ENCODE measurements around the gene DDA1.

Gene DDA1

GRCh38 chr19:17305517-17306284 lies 3.7 kb upstream of the DDA1 start, which contains the start of gene MRPL34:
MRPL34 (plus strand) TSS chr19:17305872; CDS start chr19:17305893, 21 bp downstream.
- H3K27ac ChIP-seq: peak within 1 kb of the TSS; percentile 40
- peak; percentile 95 for DNase-seq
- peak within 1 kb of the TSS; percentile 84 for H3K4me3 ChIP-seq (ENCODE audit: low read depth, low read length)
- H3K27me3 ChIP-seq (replicated peaks): no peaks in the 10 kb centered on the region
- TF ChIP-seq CTCF (IDR thresholded peaks at IDR 0.05; ENCODE audit: low read depth, low read length, missing control alignments): peak; percentile 84
- no peaks in the 10 kb centered on the region for H3K36me3 ChIP-seq (replicated peaks)
- in situ Hi-C loops (cut with HindIII; ENCODE audit: low pct_ligation_motif_present, low sequenced_read_pairs): no loop called here

GRCh38 chr19:17306285-17306714 lies 3.1 kb upstream of the DDA1 start:
- peak overlapping the region; percentile 84 for H3K4me3 ChIP-seq (ENCODE audit: low read depth, low read length)
- H3K27me3 ChIP-seq (replicated peaks): no peaks in the 10 kb centered on the region
- no peaks in the 10 kb centered on the region for H3K36me3 ChIP-seq (replicated peaks)
- DNase-seq: no peak
- in situ Hi-C loops (cut with HindIII; ENCODE audit: low pct_ligation_motif_present, low sequenced_read_pairs): no loop called here
- no peak for TF ChIP-seq CTCF (IDR thresholded peaks at IDR 0.05; ENCODE audit: low read depth, low read length, missing control alignments)
- peak overlapping the region; percentile 40 for H3K27ac ChIP-seq

- H3K27me3 ChIP-seq (replicated peaks): no peaks in the 10 kb centered on the region
- H3K27ac ChIP-seq: no peak overlapping the region
- no peak overlapping the region for H3K4me3 ChIP-seq (ENCODE audit: low read depth, low read length)
- no peak for TF ChIP-seq CTCF (IDR thresholded peaks at IDR 0.05; ENCODE audit: low read depth, low read length, missing control alignments)
- DNase-seq: no peak
- in situ Hi-C loops (cut with HindIII; ENCODE audit: low pct_ligation_motif_present, low sequenced_read_pairs): no loop called here
- peaks cover 5% of the 10 kb centered on the region for H3K36me3 ChIP-seq (replicated peaks)
Measured at GRCh38 chr19:17307876-17308377, 1.4 kb upstream of the DDA1 start.

- in situ Hi-C loops (cut with HindIII; ENCODE audit: low pct_ligation_motif_present, low sequenced_read_pairs): no loop called here
- Histone ChIP-seq H3K27me3 (replicated peaks) (no peaks in the 10 kb centered on the region), H3K27ac (peak overlapping the region; percentile 69), H3K36me3 (replicated peaks) (peaks cover 19% of the 10 kb centered on the region), H3K4me3 (ENCODE audit: low read depth, low read length) (peak overlapping the region; percentile 97)
- TF ChIP-seq CTCF (IDR thresholded peaks at IDR 0.05; ENCODE audit: low read depth, low read length, missing control alignments): no peak
- DNase-seq: no peak
Measured at GRCh38 chr19:17309965-17310461, 650 bp downstream of the DDA1 start.

GRCh38 chr19:17311455-17312188 lies 2.3 kb downstream of the DDA1 start:
- in situ Hi-C loops (cut with HindIII; ENCODE audit: low pct_ligation_motif_present, low sequenced_read_pairs): no loop called here
- Histone ChIP-seq H3K4me3 (ENCODE audit: low read depth, low read length) (no peak overlapping the region), H3K36me3 (replicated peaks) (peaks cover 32% of the 10 kb centered on the region), H3K27ac (peak overlapping the region; percentile 85), H3K27me3 (replicated peaks) (no peaks in the 10 kb centered on the region)
- no peak for TF ChIP-seq CTCF (IDR thresholded peaks at IDR 0.05; ENCODE audit: low read depth, low read length, missing control alignments)
- peak; percentile 86 for DNase-seq
